ENCODE results near the gene EPC2. TPM values are rescaled to one million over a fixed set of nuclear protein-coding genes. Genes with fewer than 3 reads are reported as not detected.
A peak's percentile ranks its signal among the peaks of the same experiment; 100 is the strongest.

The EPC2 gene
- total and polyA plus RNA-seq, 2 donors (not counting 1 experiment from before 2014, with no cell fraction given) = 18.0 to 72.3 TPM

DNA sequence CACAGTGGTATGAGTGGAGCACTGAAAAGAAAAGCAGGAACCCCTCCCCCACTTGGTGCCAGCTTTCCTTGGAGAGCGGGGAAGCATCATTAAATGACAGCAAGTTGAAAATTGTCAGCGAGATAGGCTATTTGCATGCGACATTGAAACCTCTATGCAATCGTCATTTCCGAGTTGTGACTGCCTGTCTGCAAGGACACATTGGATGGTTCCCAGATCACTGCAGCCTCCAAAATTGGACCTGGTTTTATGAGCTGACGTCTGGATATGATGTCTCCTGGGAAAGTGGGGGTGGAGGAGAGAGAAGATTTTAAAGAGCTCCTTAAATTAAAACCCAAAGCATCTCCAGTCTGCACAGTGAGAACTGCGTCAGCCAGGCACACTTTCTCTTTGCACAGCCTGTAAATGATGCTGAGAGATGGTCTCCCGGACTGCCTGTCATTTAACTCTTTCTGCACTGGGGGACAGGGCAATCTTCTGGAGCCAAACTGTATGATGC, 172.7 kb downstream of the EPC2 start:
- H3K27ac Mint-ChIP-seq = no peak overlapping the region
- peak overlapping the region in 1 of 5 experiments; percentile 25 for H3K4me3 ChIP-seq (ENCODE audit: control extremely low read depth in 1 of 5, extremely low read depth in 1 of 5, insufficient read depth in 1 of 5, low read depth in 2 of 5, low read length in 4 of 5)

DNA sequence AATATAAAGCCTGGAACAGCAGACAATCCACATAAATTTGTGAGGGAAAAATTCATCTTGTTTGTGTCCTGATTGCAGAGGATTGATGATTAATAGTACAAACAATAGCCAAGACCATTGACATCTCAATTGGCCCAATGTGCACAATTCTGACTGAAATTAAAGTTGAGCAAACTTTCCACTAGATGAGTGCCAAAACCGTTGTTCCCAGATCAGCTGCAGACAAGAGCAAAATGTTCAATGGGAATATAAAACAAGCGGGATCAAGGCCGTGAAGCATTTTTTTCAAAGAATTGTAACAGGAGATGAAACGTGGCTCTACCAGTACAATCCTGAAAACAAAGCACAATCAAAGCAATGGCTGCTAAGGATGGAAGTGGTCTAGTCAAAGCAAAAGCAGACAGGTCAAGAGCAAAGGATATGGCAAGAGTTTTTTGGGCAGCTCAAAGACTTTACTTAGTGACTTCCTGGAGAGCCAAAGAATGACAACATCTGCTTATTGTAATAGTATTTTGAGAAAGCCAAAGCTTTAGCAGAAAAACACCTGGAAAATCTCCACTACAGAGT, 174.6 kb downstream of the EPC2 start:
- no peak overlapping the region for H3K27ac Mint-ChIP-seq
- peaks cover 14% of the 10 kb centered on the region for H3K4me1 Mint-ChIP-seq
- Histone ChIP-seq H3K4me1 (ENCODE audit: control insufficient read depth in 2 of 2, insufficient read depth in 2 of 2, low read length in 2 of 2) (peaks cover under 1% of the 10 kb centered on the region in 2 donors), H3K4me2 (replicated peaks; ENCODE audit: low read depth, low read length, poor library complexity, severe bottlenecking) (no peak overlapping the region), H4K20me1 (ENCODE audit: control insufficient read depth, insufficient read depth, low read length, poor library complexity, severe bottlenecking) (no peaks in the 10 kb centered on the region), H3K79me2 (ENCODE audit: control insufficient read depth, insufficient read depth, low read length) (no peaks in the 10 kb centered on the region), H3K9me3 (ENCODE audit: control extremely low read depth in 1 of 3, control insufficient read depth in 2 of 3, insufficient read depth in 1 of 3, low read length in 2 of 3) (peaks cover 0 to under 1% (median 0%) of the 10 kb centered on the region in 3 donors), H3K36me3 (replicated peaks in 1 of 2; ENCODE audit: control extremely low read depth in 1 of 2, control insufficient read depth in 1 of 2, extremely low read depth in 1 of 2, insufficient read depth in 2 of 2, low read length in 1 of 2) (no peaks in the 10 kb centered on the region), H3K27ac (ENCODE audit: low read length in 2 of 2) (no peak overlapping the region), H3K4me3 (ENCODE audit: control extremely low read depth in 1 of 5, extremely low read depth in 1 of 5, insufficient read depth in 1 of 5, low read depth in 2 of 5, low read length in 4 of 5) (no peak overlapping the region), H2AFZ (ENCODE audit: insufficient read depth, low read depth, low read length, poor library complexity, severe bottlenecking) (no peak overlapping the region), H3K27me3 (replicated peaks in 1 of 4; ENCODE audit: control extremely low read depth in 1 of 4, control insufficient read depth in 3 of 4, insufficient read depth in 4 of 4, low read length in 3 of 4) (peaks cover 0 to 5% (median 1%) of the 10 kb centered on the region in 4 experiments), H3K9ac (ENCODE audit: low read length) (no peak overlapping the region)
- POLR2A ChIA-PET = no interaction called here
- no peak for ATAC-seq (ENCODE audit: low read depth)
- H3K27me3 Mint-ChIP-seq = peaks cover 14% of the 10 kb centered on the region
- H3K4me3 Mint-ChIP-seq = no peak overlapping the region
- H3K9me3 Mint-ChIP-seq (ENCODE audit: insufficient read depth) = no peaks in the 10 kb centered on the region
- no peak for TF ChIP-seq EZH2 (IDR thresholded peaks at IDR 0.05; ENCODE audit: borderline replicate concordance, insufficient read depth, low read depth, low read length, poor library complexity, severe bottlenecking)
- TF ChIP-seq, protein P1, sequence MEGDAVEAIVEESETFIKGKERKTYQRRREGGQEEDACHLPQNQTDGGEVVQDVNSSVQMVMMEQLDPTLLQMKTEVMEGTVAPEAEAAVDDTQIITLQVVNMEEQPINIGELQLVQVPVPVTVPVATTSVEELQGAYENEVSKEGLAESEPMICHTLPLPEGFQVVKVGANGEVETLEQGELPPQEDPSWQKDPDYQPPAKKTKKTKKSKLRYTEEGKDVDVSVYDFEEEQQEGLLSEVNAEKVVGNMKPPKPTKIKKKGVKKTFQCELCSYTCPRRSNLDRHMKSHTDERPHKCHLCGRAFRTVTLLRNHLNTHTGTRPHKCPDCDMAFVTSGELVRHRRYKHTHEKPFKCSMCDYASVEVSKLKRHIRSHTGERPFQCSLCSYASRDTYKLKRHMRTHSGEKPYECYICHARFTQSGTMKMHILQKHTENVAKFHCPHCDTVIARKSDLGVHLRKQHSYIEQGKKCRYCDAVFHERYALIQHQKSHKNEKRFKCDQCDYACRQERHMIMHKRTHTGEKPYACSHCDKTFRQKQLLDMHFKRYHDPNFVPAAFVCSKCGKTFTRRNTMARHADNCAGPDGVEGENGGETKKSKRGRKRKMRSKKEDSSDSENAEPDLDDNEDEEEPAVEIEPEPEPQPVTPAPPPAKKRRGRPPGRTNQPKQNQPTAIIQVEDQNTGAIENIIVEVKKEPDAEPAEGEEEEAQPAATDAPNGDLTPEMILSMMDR (IDR thresholded peaks at IDR 0.05) = no peak
- intact Hi-C loops (cut with micrococcal nuclease) = no loop called here
- DNase-seq = no peak
- 100% methylated on average over 4 of the region's 4 CpGs for WGBS (ENCODE audit: insufficient coverage)
- CTCF ChIA-PET = no interaction called here

More for the DNA sequence above, 172.7 kb downstream of the EPC2 start:
- Histone ChIP-seq H3K27me3 (replicated peaks in 1 of 4; ENCODE audit: control extremely low read depth in 1 of 4, control insufficient read depth in 3 of 4, insufficient read depth in 4 of 4, low read length in 3 of 4) (peaks cover 0 to 5% (median 1%) of the 10 kb centered on the region in 4 experiments), H2AFZ (ENCODE audit: insufficient read depth, low read depth, low read length, poor library complexity, severe bottlenecking) (no peak overlapping the region), H3K9ac (ENCODE audit: low read length) (no peak overlapping the region), H3K36me3 (replicated peaks in 1 of 2; ENCODE audit: control extremely low read depth in 1 of 2, control insufficient read depth in 1 of 2, extremely low read depth in 1 of 2, insufficient read depth in 2 of 2, low read length in 1 of 2) (no peaks in the 10 kb centered on the region), H3K9me3 (ENCODE audit: control extremely low read depth in 1 of 3, control insufficient read depth in 2 of 3, insufficient read depth in 1 of 3, low read length in 2 of 3) (peaks cover 0 to 8% (median 0%) of the 10 kb centered on the region in 3 donors), H3K4me2 (replicated peaks; ENCODE audit: low read depth, low read length, poor library complexity, severe bottlenecking) (peak overlapping the region; percentile 25), H3K4me1 (ENCODE audit: control insufficient read depth in 2 of 2, insufficient read depth in 2 of 2, low read length in 2 of 2) (peaks cover 7 to 9% of the 10 kb centered on the region in 2 donors), H4K20me1 (ENCODE audit: control insufficient read depth, insufficient read depth, low read length, poor library complexity, severe bottlenecking) (no peaks in the 10 kb centered on the region), H3K27ac (ENCODE audit: low read length in 2 of 2) (no peak overlapping the region), H3K79me2 (ENCODE audit: control insufficient read depth, insufficient read depth, low read length) (no peaks in the 10 kb centered on the region)
- DNase-seq = no peak
- ChIA-PET POLR2A (no interaction called here), CTCF (no interaction called here)
- Mint-ChIP-seq H3K4me3 (peak overlapping the region; percentile 55), H3K9me3 (ENCODE audit: insufficient read depth) (no peaks in the 10 kb centered on the region), H3K4me1 (peaks cover 21% of the 10 kb centered on the region), H3K27me3 (peaks cover 11% of the 10 kb centered on the region)
- 28% methylated on average over 6 of the region's 8 CpGs for WGBS (ENCODE audit: insufficient coverage)
- intact Hi-C loops (cut with micrococcal nuclease) = no loop called here
- ATAC-seq (ENCODE audit: low read depth) = no peak
- TF ChIP-seq, protein P1 (IDR thresholded peaks at IDR 0.05) = no peak
- TF ChIP-seq EZH2 (IDR thresholded peaks at IDR 0.05; ENCODE audit: borderline replicate concordance, insufficient read depth, low read depth, low read length, poor library complexity, severe bottlenecking) = no peak
